NB4 (cell line): ENCODE data around the gene BLOC1S1.

ENCODE experiments used
- CTCF ChIP-seq: IDR thresholded peaks from one replicate; pipeline ENCODE4 v1.5.1; 2012; ENCODE audit warnings: low read depth, low read length
- MAX ChIP-seq: IDR thresholded peaks from 2 replicates; pipeline ENCODE4 v1.6.1; 2011; ENCODE audit warnings: low read depth, low read length
- POLR2A ChIP-seq: IDR thresholded peaks from 2 replicates; pipeline ENCODE4 v1.6.1; 2011; ENCODE audit warnings: mild to moderate bottlenecking; ENCODE audit not compliant: insufficient read length; ENCODE audit errors: extremely low read depth

- TF ChIP-seq POLR2A, result no peak
- TF ChIP-seq CTCF, result no peak
- no peak for TF ChIP-seq MAX
These were observed 26.9 kb upstream of the BLOC1S1 start for GRCh38 chr12:55688716-55689655.
